Activated T-helper 2 cell treated with anti-CD3 and anti-CD28 coated beads, Interferon-gamma antibody, Interleukin-2, Interleukin-4, amounts not matched to agents 10 μg/mL and 5 μg/mL and 100 μg/mL, durations not matched to agents 14 hours and 24 hours and 36 hours (primary cell): ENCODE data around the gene KIAA1217. TPM values are rescaled to one million over a fixed set of nuclear protein-coding genes. Genes with fewer than 3 reads are reported as not detected.

Experiments
- DNase-seq: peaks from one replicate; pipeline ENCODE4 v3.0.0; 2021; ENCODE audit warnings: low spot score
- H3K27ac Mint-ChIP-seq: one replicate; pipeline ENCODE4 v1.8.0; 2021; ENCODE audit warnings: mixed read lengths
- H3K27me3 Mint-ChIP-seq: one replicate; pipeline ENCODE4 v1.8.0; 2021; ENCODE audit warnings: low read depth, mixed read lengths
- H3K36me3 Mint-ChIP-seq: one replicate; pipeline ENCODE4 v1.8.0; 2021; ENCODE audit warnings: low read depth, mixed read lengths
- H3K4me1 Mint-ChIP-seq: one replicate; pipeline ENCODE4 v1.8.0; 2021; ENCODE audit warnings: low read depth, mixed read lengths
- H3K4me3 Mint-ChIP-seq: one replicate; pipeline ENCODE4 v1.8.0; 2021; ENCODE audit warnings: low read depth, mild to moderate bottlenecking, moderate library complexity, mixed read lengths
- H3K9me3 Mint-ChIP-seq: one replicate; pipeline ENCODE4 v1.8.0; 2021; ENCODE audit warnings: mixed read lengths
- intact Hi-C: fragments of 100-400 bp; cut with micrococcal nuclease; formaldehyde crosslinking; loops from one replicate; pipeline ENCODE4 v1.15.1; 2023
- total RNA-seq: library from RNA; stranded (reverse); gene quantifications from 2 replicates; pipeline ENCODE4 v1.2.3, GENCODE V29; 2022

Gene KIAA1217
- total RNA-seq, 1 donor from 2014 or later: 0.62 TPM

- peak; percentile 11 for DNase-seq
- Mint-ChIP-seq H3K27me3 (no peaks in the 10 kb centered on the region), H3K4me1 (peaks cover 5% of the 10 kb centered on the region), H3K4me3 (no peak overlapping the region), H3K9me3 (no peaks in the 10 kb centered on the region), H3K27ac (no peak overlapping the region), H3K36me3 (no peaks in the 10 kb centered on the region)
- intact Hi-C loops: no loop called here
These were observed 343.5 kb downstream of the KIAA1217 start for GRCh38 chr10:24552346-24553016.

DNA sequence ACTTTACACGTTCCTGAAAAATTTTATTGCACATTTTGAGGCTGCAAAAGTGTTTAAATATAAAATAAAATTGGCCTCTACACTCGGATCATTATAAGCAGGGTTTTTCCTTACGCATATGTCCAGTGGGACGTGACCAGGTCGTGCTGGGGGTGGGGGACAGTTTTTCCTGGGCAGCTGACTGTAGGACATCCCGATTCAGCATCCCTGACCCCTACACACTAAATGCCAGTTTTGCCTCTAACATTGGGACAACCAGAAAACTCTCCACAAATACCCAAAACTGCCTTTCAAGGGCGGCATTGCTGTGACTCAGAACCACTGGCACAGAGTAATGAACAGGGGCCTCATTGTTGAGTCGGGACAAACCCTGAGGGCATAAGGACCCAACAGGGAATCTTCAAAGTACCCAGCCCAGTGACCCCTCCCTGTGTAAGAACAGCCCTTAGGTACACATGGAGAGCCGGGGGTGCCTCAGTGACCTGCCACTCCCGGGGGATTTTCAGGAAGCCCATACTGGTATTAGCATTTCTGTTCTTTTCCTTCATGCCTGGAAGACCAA, 344.2 kb downstream of the KIAA1217 start:
- DNase-seq: no peak
- intact Hi-C loops: no loop called here
- H3K9me3 Mint-ChIP-seq: no peaks in the 10 kb centered on the region
- H3K4me1 Mint-ChIP-seq: peaks cover 5% of the 10 kb centered on the region
- H3K36me3 Mint-ChIP-seq: no peaks in the 10 kb centered on the region
- no peak overlapping the region for H3K27ac Mint-ChIP-seq
- no peaks in the 10 kb centered on the region for H3K27me3 Mint-ChIP-seq
- H3K4me3 Mint-ChIP-seq: no peak overlapping the region

DNA sequence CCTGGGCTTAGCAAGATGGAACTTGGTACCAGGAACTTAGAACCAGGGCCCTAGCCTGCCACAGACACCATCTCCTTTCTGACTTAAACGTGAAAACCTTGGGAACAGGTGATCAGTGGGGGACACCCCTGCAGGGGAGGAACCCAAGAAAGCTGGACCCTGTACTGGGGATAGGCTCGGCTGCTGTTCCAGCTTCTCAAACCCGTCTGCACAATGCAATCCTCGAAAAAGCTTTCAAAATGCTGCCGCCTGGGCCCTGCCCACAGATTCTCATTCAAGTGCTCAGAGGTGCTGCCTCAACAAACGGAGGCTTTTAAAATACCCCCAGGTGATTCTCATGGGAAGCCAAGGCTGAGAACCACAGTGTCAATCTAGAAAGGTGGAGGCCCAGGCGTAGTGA, 345.1 kb downstream of the KIAA1217 start:
- H3K36me3 Mint-ChIP-seq: no peaks in the 10 kb centered on the region
- no peaks in the 10 kb centered on the region for H3K9me3 Mint-ChIP-seq
- no peaks in the 10 kb centered on the region for H3K27me3 Mint-ChIP-seq
- intact Hi-C loops: no loop called here
- no peak for DNase-seq
- H3K27ac Mint-ChIP-seq: no peak overlapping the region
- peaks cover 5% of the 10 kb centered on the region for H3K4me1 Mint-ChIP-seq
- H3K4me3 Mint-ChIP-seq: no peak overlapping the region

GRCh38 chr10:24556126-24556749, 347.3 kb downstream of the KIAA1217 start:
- DNase-seq: no peak
- H3K9me3 Mint-ChIP-seq: no peaks in the 10 kb centered on the region
- H3K27ac Mint-ChIP-seq: no peak overlapping the region
- H3K4me1 Mint-ChIP-seq: peaks cover 5% of the 10 kb centered on the region
- H3K36me3 Mint-ChIP-seq: no peaks in the 10 kb centered on the region
- no peaks in the 10 kb centered on the region for H3K27me3 Mint-ChIP-seq
- intact Hi-C loops: no loop called here
- H3K4me3 Mint-ChIP-seq: no peak overlapping the region

- no peaks in the 10 kb centered on the region for H3K9me3 Mint-ChIP-seq
- intact Hi-C loops: no loop called here
These were observed 348.1 kb downstream of the KIAA1217 start for GRCh38 chr10:24556750-24557742.

GRCh38 chr10:24561453-24561852, 352.5 kb downstream of the KIAA1217 start:
- intact Hi-C loops: no loop called here
- H3K4me3 Mint-ChIP-seq: no peak overlapping the region
- peaks cover 5% of the 10 kb centered on the region for H3K4me1 Mint-ChIP-seq
- H3K36me3 Mint-ChIP-seq: no peaks in the 10 kb centered on the region
- H3K27ac Mint-ChIP-seq: no peak overlapping the region
- H3K27me3 Mint-ChIP-seq: peaks cover 4% of the 10 kb centered on the region
- DNase-seq: no peak
- H3K9me3 Mint-ChIP-seq: no peaks in the 10 kb centered on the region

More at GRCh38 chr10:24556750-24557742, 348.1 kb downstream of the KIAA1217 start:
- DNase-seq: no peak
- H3K36me3 Mint-ChIP-seq: no peaks in the 10 kb centered on the region
- H3K4me3 Mint-ChIP-seq: no peak overlapping the region
- H3K27me3 Mint-ChIP-seq: no peaks in the 10 kb centered on the region
- peaks cover 5% of the 10 kb centered on the region for H3K4me1 Mint-ChIP-seq
- no peak overlapping the region for H3K27ac Mint-ChIP-seq

GRCh38 chr10:24568042-24568441, 359.1 kb downstream of the KIAA1217 start:
- Mint-ChIP-seq H3K4me3 (no peak overlapping the region), H3K4me1 (no peaks in the 10 kb centered on the region), H3K27ac (no peak overlapping the region), H3K36me3 (no peaks in the 10 kb centered on the region), H3K9me3 (no peaks in the 10 kb centered on the region), H3K27me3 (peaks cover 4% of the 10 kb centered on the region)
- intact Hi-C loops: no loop called here
- no peak for DNase-seq

GRCh38 chr10:24569330-24569796, 360.4 kb downstream of the KIAA1217 start:
- H3K27ac Mint-ChIP-seq: no peak overlapping the region

GRCh38 chr10:24569828-24570657, 361.1 kb downstream of the KIAA1217 start:
- H3K9me3 Mint-ChIP-seq: no peaks in the 10 kb centered on the region
- intact Hi-C loops: no loop called here

More at GRCh38 chr10:24569330-24569796, 360.4 kb downstream of the KIAA1217 start:
- H3K27me3 Mint-ChIP-seq: peaks cover 1% of the 10 kb centered on the region
- H3K36me3 Mint-ChIP-seq: no peaks in the 10 kb centered on the region
- no peaks in the 10 kb centered on the region for H3K4me1 Mint-ChIP-seq
- no peaks in the 10 kb centered on the region for H3K9me3 Mint-ChIP-seq
- no peak for DNase-seq
- intact Hi-C loops: no loop called here
- H3K4me3 Mint-ChIP-seq: no peak overlapping the region

DNA sequence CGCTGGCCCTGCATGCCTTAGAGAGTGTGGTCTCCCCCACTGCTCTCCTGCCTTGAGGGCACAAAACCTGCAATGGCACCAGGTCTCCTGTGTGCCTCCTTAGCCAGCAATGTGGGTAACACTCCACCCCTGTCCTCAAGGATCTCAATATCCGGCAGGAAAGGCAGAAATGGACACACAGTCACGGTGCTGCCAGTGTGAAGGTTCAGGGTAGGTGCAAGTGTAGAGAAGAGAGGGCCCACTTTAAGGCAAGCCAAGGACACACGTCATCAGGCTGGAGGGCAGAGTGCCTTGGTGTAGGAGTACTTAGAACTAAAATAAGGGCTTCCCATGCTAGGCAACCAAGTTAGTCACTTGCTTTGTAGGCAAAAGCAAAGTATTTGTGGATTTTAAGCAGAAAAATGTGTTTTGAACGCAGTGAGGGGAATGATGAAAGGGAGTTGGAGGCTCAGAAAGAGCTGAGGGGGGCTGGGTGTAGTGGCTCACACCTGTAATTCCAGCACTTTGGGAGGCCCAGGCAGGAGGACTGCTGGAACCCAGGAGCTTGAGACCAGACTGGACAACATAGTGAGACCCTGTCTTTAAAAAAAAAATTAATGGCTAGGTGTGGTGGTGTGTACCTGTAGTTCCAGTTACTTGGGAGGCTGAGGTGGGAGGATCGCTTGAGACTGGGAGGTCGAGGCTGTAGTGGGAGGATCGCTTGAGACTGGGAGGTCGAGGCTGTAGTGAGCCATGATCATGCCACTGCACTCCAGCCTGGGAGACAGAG, 361.9 kb downstream of the KIAA1217 start:
- no peaks in the 10 kb centered on the region for H3K27me3 Mint-ChIP-seq
- no peak for DNase-seq
- H3K4me3 Mint-ChIP-seq: no peak overlapping the region
- H3K36me3 Mint-ChIP-seq: no peaks in the 10 kb centered on the region
- H3K27ac Mint-ChIP-seq: no peak overlapping the region
- H3K4me1 Mint-ChIP-seq: peaks cover 9% of the 10 kb centered on the region
- intact Hi-C loops: no loop called here
- no peaks in the 10 kb centered on the region for H3K9me3 Mint-ChIP-seq

More at GRCh38 chr10:24569828-24570657, 361.1 kb downstream of the KIAA1217 start:
- Mint-ChIP-seq H3K27ac (no peak overlapping the region), H3K4me3 (no peak overlapping the region), H3K4me1 (peaks cover 3% of the 10 kb centered on the region), H3K36me3 (no peaks in the 10 kb centered on the region), H3K27me3 (no peaks in the 10 kb centered on the region)
- no peak for DNase-seq

DNA sequence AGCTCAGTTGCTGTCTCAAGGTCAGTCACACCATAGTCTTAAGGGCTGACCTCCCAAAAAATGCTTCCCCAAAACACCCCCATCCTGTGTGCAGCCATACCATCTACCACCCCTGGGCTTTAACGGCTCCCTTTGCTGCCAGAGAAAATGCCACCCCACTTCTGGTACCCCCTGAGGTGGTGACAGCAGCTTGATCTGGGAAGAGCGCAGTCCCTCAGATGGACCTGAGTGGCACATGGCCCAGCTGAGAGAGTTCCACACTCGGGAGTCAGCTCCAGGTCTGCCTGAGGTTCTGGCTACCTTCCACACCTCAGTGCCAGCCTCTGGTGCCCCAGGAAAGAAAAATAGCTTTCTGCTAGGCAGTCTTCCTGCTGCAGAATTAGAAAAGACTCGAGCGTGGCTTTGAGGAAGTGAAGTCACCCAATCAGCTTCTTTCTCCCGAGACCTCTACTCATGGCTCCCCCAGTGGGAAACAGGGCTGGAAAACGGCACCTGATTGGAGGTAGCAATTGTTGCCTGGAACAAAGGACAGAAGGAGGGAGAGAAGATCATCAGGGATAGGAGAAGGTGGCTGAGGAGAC, 363.0 kb downstream of the KIAA1217 start:
- Mint-ChIP-seq H3K27me3 (no peaks in the 10 kb centered on the region), H3K27ac (no peak overlapping the region), H3K9me3 (no peaks in the 10 kb centered on the region), H3K4me1 (peaks cover 16% of the 10 kb centered on the region), H3K36me3 (no peaks in the 10 kb centered on the region), H3K4me3 (no peak overlapping the region)
- intact Hi-C loops: no loop called here
- DNase-seq: no peak
